ENCODE data around the gene UPP2.

DNA sequence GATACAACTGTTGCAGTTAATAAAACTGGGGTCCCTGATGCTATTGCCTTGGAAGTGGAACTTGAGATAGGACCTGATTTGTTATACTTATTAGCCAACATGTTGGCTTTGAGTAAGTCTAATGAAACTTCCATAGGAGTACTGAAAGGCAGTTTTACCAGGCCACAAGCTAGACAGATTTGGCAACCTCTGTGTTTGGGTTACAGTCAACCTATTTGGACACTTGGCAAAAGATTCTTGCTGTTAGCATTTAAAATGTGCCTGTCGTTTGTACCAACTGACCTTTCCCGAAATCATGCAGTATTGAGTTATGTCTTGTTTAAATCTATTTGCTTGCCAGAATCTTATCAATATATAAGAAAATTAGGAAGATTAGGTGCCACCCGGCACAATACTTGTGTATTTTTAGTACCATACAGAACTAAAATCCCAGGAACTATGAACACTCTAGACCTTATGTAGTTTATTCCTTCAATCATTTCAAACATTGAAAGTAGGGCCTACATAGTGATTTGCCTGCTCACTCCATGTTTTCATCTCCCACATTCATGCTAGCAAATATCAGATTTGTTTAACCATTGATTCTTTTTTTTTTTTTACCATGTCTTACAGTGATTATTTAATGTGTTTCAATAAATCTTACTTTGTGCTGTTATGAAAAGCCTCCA is 35.5 kb upstream of the UPP2 start:
- no peak for TF ChIP-seq TCF7L2 (IDR thresholded peaks at IDR 0.05; ENCODE audit: low read depth, low read length)
- TF ChIP-seq, protein P1, sequence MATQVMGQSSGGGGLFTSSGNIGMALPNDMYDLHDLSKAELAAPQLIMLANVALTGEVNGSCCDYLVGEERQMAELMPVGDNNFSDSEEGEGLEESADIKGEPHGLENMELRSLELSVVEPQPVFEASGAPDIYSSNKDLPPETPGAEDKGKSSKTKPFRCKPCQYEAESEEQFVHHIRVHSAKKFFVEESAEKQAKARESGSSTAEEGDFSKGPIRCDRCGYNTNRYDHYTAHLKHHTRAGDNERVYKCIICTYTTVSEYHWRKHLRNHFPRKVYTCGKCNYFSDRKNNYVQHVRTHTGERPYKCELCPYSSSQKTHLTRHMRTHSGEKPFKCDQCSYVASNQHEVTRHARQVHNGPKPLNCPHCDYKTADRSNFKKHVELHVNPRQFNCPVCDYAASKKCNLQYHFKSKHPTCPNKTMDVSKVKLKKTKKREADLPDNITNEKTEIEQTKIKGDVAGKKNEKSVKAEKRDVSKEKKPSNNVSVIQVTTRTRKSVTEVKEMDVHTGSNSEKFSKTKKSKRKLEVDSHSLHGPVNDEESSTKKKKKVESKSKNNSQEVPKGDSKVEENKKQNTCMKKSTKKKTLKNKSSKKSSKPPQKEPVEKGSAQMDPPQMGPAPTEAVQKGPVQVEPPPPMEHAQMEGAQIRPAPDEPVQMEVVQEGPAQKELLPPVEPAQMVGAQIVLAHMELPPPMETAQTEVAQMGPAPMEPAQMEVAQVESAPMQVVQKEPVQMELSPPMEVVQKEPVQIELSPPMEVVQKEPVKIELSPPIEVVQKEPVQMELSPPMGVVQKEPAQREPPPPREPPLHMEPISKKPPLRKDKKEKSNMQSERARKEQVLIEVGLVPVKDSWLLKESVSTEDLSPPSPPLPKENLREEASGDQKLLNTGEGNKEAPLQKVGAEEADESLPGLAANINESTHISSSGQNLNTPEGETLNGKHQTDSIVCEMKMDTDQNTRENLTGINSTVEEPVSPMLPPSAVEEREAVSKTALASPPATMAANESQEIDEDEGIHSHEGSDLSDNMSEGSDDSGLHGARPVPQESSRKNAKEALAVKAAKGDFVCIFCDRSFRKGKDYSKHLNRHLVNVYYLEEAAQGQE (IDR thresholded peaks at IDR 0.05; ENCODE audit: insufficient read depth in 1 of 2, low read depth in 2 of 2, low read length in 1 of 2) = no peak
- TF ChIP-seq, protein P2, sequence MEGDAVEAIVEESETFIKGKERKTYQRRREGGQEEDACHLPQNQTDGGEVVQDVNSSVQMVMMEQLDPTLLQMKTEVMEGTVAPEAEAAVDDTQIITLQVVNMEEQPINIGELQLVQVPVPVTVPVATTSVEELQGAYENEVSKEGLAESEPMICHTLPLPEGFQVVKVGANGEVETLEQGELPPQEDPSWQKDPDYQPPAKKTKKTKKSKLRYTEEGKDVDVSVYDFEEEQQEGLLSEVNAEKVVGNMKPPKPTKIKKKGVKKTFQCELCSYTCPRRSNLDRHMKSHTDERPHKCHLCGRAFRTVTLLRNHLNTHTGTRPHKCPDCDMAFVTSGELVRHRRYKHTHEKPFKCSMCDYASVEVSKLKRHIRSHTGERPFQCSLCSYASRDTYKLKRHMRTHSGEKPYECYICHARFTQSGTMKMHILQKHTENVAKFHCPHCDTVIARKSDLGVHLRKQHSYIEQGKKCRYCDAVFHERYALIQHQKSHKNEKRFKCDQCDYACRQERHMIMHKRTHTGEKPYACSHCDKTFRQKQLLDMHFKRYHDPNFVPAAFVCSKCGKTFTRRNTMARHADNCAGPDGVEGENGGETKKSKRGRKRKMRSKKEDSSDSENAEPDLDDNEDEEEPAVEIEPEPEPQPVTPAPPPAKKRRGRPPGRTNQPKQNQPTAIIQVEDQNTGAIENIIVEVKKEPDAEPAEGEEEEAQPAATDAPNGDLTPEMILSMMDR (IDR thresholded peaks at IDR 0.05) = no peak
